Superior temporal gyrus (tissue), 1 donor: ENCODE results near the gene TOR1B.
"Not testable (repeated sequence)": the region's sequence is repeated elsewhere in the genome, so short reads cannot be mapped to it uniquely, and the experiment has no call there.

Experiments
- DNase-seq: peaks from one replicate; pipeline ENCODE4 v3.0.0-alpha.2; 2016; ENCODE audit errors: extremely low spot score

Gene TOR1B

DNA sequence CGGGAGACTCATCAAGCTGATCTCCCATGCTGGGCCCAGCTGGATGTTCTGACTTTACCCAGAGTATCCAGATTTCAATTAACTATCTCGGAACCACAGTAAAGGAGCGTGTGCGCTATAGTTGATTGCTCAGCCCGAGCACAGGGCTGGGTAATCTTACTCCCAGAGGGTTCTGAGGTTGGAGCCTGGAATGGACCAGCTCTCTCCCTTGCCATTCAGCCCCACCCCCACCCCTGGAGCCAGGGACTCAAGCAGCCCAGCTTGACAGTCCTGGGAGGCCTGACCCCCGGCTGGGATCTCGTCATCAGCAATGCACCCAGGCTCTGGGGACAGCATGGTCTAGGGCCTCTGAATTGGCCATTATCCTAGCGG lies 26.4 kb upstream of the TOR1B start:
- DNase-seq, result no peak

GRCh38 chr9:129776938-129777768 lies 25.8 kb upstream of the TOR1B start:
- DNase-seq, result peak; percentile 27

GRCh38 chr9:129777769-129778130 lies 25.2 kb upstream of the TOR1B start:
- DNase-seq, result no peak

DNA sequence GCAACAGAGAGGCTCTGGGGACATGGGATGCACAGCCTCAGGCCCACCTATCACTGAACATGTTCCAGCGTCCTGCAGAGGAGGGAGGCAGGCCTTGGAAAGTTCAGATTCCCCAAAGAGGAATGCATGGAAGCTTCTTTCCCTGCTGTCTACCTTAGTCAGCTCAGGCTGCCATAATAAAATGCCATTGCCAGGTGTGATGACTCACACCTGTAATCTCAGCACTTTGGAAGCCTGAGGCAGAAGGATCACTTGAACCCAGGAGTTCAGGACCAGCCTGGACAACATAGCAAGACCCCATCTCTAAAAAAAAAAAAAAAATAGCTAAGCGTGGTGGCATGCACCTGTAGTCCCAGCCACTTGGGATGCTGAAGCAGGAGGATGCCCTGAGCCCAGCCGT lies 24.5 kb upstream of the TOR1B start:
- DNase-seq, result no peak

- no peak for DNase-seq
These were observed 23.3 kb upstream of the TOR1B start for GRCh38 chr9:129779560-129780190.

GRCh38 chr9:129781131-129781530 lies 21.9 kb upstream of the TOR1B start:
- no peak for DNase-seq

DNA sequence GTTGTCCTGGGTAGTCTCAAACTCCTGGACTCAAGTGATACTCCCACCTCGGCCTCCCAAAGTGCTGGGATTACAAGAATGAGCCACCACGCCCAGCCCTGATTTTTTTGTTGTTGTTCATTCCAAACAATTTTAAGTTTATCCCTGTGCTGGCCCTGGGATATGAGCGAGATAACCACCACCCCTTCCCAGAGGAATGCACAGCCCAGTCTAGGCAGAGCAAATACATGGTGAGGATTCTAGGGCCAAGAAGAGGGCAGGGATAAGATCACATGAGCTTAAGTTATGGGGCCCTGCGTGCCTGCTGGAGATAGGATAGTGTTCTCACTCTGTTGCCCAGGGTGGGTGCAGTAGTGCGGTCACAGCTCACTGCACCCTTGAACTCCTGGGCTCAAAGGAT lies 21.0 kb upstream of the TOR1B start:
- DNase-seq, result no peak

GRCh38 chr9:129783516-129784361 lies 19.2 kb upstream of the TOR1B start:
- DNase-seq, result peak; percentile 87

GRCh38 chr9:129784970-129785369 lies 18.0 kb upstream of the TOR1B start:
- DNase-seq, result not testable (repeated sequence)

GRCh38 chr9:129785866-129786265 lies 17.1 kb upstream of the TOR1B start:
- no peak for DNase-seq

DNA sequence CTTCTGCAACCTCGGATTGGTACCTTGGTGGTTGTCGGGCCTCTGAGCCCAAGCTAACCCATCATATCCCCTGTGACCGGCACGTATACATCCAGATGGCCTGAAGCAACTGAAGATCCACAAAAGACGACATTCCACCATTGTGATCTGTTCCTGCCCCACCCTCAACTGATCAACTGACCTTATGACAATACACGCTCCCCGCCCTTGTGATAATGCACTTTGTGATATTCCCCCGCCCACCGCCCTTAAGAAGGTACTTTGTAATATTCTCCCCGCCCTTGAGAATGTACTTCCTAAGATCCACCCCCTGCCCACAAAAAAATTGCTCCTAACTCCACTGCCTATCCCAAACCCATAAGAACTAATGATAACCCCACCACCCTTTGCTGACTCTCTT lies 16.5 kb upstream of the TOR1B start:
- DNase-seq, result no peak

- DNase-seq, result no peak
These were observed 8.4 kb upstream of the TOR1B start for GRCh38 chr9:129794549-129794948.

DNA sequence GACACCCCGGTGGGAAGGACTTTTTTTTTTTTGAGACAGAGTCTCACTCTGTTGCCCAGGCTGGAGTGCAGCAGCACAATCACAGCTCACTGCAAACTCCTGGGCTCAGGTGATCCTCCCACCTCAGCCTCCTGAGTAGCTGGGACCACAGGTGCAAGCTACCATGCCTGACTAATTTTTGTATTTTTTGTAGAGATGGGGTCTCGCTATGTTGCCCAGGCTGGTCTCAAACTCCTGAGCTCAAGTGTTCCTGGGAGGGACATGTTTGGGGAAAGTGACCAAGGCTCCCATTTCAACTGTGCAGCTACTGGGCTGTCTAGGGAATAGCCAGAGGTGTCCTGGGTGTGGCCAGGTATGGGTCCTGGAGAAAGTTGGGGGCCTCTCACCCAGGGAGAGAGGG lies 7.0 kb upstream of the TOR1B start:
- DNase-seq, result not testable (repeated sequence)

DNA sequence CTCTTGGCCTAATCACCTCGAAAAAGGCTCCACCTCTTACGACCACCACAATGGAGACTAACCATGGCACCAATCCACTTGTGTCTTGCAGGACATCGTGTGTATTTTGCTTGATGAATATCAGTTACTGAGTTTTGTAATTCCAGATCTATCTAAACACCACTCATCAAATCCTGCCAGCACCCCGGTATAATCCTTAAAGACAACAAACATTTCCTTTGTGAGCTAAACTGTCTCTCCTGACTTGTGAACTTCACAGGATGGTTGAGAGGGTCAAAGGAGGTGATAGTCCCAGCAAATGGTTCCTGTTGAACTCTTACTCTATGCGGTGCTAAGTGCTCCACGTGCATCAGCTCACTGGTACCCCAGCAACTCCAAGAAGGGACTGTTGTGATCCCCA lies 4.0 kb upstream of the TOR1B start:
- DNase-seq, result no peak

DNA sequence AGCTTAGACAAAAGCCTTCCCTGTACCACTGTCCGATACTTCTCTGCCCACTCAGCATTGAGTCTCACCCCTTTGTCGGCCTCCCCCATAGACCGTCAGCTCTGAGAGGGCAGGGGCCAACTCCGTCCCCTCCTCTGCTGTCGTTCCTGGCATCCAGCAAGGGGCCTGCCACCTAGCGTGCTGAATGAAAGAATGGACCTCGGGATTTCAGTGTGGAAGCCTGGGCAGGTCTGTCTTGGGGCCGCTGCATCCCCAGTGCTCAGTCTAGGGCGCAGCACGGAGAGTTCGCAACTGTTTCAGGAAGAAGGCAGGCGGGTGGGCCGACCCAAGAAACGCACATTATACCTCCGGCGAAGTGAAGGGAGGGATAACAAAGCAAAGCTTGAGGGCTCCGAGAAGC lies 1.5 kb upstream of the TOR1B start:
- DNase-seq, result no peak

GRCh38 chr9:129803676-129804060 lies 684 bp downstream of the TOR1B start:
- DNase-seq, result peak; percentile 19

GRCh38 chr9:129806061-129806460 lies 3.1 kb downstream of the TOR1B start:
- no peak for DNase-seq

- no peak for DNase-seq
These were observed 6.4 kb downstream of the TOR1B start for GRCh38 chr9:129809346-129809745.

DNA sequence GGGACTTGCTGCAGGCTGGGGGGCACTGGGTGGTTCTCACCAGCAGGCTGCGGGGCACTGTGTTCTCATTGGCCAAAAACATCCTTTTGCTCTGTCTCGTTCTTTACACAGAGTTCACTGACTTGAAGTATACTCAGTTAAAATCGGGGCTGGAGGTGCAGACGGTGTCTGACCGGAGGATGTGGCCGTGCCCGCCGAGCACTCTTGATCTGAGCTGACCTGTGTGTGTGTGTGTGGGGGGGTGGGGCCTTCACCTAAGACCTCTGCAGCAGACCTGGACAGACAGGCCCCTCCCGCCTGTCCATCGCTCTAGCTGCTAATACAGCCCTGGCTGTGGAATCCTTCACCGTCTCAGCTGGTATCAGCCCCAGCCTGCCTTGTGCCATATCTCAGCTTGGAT lies 7.1 kb downstream of the TOR1B start:
- no peak for DNase-seq

GRCh38 chr9:129810788-129811187 lies 7.8 kb downstream of the TOR1B start:
- DNase-seq, result no peak

DNA sequence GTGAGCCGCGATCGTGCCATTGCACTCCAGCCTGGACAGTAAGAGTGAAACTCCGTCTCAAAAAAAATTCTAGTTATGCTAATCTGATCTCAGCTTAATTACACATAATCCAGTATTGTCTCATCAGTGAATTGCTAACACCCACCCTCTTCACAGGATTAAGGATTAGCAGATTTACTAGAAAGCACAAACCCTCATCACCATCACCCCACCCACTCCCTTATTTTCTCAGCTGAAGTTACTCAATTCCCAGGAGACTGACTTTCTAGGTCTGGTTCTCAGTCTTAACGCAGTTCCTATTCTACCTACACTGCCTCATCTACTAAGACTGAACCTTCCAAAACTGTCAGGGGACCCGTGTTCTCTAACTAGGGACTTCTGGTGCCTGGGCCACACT lies 9.0 kb downstream of the TOR1B start:
- DNase-seq, result no peak

DNA sequence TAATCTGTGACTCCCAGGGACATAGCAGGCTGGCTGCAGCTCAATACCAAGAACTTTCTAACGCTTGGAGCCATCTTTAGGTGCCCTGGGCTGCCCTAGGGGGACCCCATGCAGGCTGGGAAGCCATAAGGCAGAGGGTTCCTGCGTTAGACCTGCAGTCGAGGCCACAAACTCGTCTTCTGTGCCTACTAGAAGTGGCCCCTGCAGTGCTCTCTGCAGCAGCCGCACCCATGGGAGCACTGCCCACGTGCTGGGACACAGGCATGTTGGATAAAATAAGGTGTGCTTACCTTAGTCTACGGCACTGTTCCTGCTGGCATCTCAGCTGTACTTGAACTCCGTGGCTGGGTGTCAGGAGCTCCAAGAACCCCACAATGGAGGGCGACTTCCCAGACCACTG lies 9.4 kb downstream of the TOR1B start:
- no peak for DNase-seq

- DNase-seq, result no peak
These were observed 10.7 kb downstream of the TOR1B start for GRCh38 chr9:129813661-129814060.
